Stimulated activated CD4-positive, alpha-beta T cell treated with anti-CD3 and anti-CD28 coated beads, Interleukin-2, amount 100 ng/mL, for 24 hours (primary cell): ENCODE data around the gene PNKP.
A peak's percentile ranks its signal among the peaks of the same experiment; 100 is the strongest.

ENCODE experiments used
- DNase-seq, 2 donors: peaks; one replicate each; pipeline ENCODE4 v3.0.0-alpha.2; 2020

PNKP gene

DNA sequence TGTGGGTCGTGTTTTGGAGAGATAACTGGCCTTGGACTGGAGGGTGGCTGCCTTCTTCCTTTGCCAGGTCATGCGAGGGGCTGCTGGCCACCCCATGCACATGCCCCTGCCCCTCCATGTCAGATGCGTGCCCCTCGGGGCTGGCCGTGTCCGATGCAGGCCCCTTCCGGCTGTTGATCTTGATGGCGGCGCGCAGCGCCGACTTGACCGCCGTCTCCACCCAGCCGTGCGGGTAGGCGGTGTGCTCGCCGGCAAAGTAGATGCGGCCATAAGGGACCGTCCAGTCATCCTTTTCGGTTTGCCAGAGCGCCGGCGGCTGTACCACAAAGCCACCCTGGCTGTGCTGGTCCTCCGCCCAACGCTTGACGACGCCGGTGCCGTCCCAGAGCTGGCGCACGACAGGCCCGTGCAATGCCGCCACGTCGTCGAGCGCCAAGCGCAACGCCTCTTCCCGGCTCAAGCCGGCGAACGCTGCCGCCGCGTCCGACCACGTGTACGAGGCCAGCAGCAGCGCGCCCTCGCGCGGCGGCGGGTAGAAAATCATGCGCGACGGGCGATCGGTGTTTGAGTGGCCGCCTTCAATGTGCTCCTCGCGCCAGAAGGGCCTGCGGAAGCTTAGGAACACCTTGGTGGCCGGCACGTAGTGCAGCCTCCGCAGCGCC is 22.4 kb upstream of the PNKP start:
- peak; percentile 76 to 78 for DNase-seq

DNA sequence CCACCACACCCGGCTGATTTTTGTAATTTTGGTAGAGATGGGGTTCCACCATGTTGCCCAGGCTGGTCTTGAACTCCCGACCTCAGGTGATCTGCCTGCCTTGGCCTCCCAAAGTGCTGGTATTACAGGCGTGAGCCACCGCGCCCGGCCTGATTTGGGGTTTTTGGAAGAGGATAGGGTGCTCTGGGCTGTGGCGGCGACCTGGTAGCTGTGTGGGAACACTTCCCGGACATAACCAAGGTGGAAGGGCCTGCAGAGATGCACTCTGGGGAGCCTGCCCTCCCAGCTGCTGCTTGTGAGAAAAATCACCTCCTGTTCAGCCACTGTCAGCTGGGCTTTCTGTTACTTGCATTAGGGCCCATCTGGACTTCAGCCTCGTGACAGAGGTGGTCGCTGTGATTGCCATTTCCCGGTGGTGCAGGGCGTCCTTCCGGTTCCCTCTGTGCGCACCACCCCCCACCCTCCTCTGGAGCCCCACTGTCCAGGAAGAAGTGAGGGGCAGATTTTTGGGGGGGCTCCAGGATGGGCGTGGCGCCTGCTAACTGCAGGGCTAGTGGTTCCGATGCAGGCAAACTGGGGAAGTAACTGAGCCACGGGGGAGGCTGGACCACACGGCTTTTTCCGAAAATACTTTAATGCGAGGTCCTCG is 21.8 kb upstream of the PNKP start:
- DNase-seq = no peak

DNA sequence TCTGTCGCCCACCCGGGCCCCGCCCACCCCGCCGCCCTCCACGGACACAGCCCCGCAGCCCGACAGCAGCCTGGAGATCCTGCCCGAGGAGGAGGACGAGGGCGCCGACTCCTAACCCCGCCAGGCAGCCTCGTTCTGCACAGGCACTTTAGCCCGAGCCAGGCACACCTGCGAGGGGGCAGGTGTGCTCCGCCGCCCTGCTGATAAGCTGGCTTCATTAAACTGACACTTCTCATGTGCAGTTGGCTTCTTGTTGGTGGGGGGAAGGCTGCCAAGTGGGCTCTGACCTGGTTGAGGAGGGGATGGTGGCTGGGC is 21.1 kb upstream of the PNKP start:
- DNase-seq = no peak

DNA sequence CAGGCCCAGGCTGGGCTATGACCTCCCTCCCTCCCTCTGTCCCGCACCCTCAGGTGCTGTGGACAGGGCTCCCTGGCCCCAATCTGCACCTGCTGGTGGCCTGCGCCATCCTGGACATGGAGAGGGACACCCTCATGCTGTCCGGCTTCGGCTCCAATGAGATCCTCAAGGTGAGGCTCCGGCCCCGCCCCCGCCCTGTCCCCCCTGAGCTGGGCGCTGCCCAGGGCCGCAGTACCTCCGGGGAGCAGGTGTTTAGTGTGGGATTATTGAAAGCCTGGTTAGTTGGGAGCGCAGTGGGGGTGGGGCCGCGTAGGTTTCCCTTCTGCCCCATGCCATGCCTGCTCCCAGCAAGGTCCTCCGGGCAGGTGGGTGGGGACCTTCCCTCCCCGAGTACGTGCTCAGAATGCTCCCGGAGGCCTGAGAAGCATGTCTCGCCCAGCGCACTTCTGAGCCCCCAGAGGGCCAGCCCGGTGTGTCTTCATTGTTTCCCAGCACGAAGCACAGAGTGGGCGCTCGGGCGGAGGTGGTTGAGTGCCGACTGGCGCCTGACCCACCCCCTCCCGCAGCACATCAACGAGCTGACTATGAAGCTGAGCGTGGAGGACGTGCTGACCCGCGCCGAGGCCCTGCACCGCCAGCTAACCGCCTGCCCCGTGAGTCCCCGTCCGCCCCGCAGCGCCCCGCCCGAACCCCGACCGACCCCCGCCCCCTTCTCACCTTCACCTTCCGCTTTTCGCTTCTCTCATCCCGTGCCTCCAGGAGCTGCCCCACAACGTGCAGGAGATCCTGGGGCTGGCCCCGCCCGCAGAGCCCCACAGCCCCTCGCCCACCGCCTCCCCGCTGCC is 20.5 kb upstream of the PNKP start:
- no peak for DNase-seq

DNA sequence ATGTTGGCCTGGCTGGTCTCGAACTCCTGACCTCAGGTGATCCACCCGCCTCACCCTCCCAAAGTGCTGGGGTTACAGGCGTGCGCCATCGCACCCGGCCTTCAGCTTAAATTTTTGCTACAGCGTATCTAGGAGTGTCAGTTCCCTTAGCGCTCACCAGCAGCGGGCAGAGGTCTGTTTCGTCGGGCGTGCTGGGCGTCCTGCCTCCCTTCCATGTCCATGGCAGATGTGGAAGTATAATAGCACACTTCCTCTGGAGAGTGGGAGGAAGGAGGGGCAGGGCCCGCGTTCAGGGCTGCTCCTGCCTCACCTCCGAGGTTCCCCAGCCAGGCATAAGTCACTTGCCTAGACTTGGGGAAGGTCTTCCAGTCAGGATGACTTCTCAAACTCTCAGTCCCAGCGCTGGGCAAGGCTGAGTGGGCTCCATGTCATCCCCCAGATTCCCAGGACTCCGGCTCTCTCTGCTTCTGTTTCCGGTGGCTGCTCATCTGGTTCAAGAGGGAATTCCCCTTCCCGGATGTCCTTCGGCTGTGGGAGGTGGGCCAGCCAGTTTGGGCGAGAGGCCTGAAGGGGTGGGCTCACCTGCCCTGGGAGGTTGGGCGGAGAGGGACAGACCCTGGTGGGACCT is 19.8 kb upstream of the PNKP start:
- DNase-seq = no peak

DNA sequence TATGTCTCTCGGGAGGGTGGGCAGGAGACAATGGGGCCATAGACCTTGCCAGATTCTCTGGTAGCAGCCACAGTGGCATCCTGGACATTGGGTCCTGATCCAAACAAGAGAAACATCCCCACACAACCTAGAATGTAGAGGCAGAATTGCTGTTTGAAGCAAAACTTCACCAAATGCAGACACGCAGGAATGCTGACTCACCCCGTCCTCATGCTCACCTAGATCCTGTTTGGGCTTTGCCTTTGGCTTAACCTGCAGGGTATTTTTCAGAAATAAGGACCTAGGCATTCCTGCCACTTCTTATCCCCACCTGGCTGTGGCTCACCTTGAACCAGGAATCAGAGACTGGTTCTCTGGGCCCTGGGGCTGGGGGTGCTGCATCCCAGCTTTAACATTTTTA is 17.4 kb upstream of the PNKP start:
- no peak for DNase-seq

DNA sequence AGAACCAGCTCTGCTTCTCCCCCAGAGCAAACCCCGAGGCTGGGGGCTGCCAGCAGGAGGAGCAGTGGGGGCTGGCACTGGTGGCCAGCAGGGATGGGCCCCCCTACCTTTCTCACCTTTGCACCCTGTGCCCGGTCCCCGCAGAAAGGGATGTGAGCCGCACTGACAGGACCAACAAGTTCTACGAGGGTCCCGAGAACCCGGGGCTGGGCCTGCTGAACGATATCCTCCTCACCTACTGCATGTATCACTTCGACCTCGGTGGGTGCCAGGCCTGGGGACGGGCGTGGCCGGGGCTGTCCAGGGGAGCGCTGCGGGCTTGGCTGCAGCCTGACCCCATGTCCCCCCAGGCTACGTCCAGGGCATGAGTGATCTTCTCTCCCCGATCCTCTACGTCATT is 16.7 kb upstream of the PNKP start:
- DNase-seq = no peak

DNA sequence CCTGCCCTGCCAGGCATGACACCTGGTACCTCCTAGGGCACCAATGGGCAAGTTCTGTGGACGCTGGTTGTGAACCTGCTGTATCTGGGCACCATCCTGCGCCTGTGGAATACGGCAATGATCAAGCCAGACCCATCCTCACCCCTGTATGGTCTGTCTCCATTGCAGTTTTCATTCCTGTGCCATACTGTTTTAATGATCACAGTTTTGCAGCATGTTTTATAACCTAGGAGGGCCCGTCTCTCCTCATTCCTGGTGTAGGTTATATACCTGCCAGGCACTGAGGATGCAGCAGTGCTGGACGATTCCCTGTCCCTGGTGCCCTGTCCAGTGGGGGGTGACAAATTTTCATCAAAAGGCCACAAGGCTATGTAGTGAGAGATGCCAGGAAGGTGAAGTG is 15.7 kb upstream of the PNKP start:
- DNase-seq = no peak

DNA sequence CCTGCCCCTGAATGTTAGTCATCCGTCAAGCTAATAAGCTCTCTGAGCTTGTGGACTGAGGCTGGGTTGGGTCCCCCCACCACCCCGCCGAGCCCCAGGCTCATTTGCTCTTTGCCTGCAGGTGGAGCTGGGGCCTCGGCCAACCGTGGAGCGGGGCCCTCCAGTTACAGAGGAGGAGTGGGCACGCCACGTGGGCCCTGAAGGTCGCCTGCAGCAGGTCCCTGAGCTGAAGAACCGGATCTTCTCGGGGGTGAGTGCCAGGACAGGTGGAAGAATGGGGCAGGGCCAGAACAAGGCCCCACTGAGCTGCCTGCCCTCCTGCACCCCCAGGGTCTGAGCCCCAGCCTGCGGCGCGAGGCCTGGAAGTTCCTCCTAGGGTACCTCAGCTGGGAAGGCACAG is 15.3 kb upstream of the PNKP start:
- DNase-seq = no peak

DNA sequence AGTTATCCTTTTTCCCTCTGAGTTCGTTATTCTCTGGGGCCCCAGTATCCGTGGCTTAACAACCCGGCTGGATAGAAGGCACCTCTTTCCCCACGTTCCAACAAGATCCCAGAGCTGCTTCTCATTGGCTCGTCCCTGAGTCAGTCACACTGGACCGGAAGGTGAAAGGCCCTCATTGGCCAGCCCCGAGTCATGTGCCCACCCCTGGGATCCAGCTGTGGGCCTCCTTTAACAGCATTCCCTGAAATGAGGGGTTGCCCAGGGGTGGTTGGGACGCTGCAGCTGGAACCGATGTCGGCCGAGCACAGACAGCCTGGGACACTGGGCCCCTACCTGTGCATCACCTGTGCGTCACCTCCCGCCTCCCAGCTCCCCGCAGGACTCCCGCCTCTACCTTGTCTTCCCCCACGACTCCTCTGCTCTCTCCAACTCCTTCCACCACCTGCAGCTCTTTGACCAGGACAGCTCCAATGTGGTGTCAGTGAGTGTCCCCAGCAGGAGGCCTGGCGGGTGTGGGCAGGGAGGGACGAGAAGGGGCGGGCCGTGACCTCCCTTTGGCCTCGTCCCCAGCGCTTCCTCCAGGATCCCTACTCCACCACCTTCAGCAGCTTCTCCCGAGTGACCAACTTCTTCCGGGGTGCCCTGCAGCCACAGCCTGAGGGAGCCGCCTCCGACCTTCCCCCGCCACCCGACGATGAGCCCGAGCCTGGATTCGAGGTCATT is 14.5 kb upstream of the PNKP start:
- no peak for DNase-seq

DNA sequence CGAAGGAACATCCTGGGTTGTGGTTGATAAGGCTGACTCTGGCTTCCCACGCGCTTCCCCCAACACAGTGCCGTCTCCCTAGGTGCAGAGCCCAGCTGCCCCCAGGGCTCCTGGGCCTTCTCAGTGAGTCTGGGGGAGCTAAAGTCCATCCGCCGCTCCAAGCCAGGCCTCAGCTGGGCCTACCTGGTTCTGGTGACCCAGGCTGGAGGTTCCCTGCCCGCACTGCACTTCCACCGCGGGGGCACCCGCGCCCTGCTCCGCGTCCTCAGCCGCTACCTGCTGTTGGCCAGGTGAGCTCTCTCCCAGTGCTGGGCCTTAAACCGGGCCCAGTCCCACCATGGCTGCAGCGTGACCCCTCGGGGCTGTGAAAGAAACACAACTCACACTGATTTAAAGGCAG is 13.8 kb upstream of the PNKP start:
- DNase-seq = no peak

DNA sequence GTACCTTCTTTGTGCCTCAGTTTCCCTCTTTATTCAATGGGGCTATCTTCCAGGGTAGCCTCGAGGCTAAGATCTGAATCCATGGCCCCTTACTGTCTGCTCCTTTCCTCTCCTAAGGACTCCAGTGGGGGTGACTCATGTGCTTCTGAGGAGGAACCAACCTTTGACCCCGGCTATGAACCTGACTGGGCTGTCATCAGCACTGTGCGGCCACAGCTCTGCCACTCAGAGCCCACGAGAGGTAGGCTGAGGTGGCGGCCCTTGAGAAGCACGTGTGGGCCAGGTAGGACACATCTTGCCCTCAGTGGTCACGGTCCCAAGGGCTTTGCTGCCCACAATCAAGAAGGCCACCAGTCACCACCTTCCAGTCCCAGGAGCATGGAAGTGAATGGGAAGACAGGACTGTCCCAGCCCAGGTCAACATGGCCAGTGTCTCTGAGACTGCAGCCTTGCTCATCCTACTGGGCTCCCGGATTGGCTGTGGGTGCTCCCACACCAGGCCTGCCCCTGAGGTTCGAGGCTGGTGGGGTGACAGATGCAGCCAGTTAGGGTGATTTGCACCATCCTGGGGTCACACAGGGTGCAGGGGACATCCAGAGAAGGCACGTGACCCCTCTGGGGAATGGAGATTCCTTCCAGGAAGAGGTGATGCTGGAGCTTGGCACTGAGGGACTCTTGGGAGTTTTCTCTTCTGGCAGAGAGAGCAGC is 12.9 kb upstream of the PNKP start:
- no peak for DNase-seq

DNA sequence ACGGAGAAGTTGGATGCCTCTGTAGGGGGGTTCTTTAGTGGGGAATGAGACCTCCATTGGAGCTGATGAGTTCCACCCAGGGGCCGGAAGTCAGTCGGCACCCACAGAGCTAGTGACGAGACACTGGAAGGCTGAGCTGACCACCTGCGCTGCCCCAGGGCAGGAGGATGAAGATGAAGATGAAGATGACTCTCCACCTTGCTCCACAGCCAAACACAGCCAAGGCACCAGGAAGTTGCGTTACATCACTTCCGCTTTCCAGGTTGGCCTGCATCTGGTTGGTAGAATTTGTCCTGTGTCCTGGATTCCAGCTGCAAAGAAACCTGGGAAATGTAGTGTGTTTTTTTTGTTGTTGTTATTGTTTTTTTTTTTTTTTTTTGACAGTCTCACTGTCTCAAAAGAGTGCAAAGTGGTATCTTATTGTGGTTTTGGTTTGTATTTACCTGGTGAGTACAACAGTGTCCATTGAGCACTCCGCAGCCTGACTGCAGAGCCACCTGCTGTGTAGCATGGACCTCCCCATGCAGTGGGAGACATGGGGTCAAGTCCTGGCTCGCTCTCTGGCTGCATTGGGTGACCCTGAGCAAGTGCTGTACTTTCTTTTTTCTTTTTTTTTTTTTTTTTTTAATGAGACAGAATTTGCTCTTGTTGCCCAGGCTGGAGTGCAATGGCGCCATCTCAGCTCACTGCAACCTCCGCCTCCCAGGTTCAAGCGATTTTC is 12.0 kb upstream of the PNKP start:
- DNase-seq = no peak

DNA sequence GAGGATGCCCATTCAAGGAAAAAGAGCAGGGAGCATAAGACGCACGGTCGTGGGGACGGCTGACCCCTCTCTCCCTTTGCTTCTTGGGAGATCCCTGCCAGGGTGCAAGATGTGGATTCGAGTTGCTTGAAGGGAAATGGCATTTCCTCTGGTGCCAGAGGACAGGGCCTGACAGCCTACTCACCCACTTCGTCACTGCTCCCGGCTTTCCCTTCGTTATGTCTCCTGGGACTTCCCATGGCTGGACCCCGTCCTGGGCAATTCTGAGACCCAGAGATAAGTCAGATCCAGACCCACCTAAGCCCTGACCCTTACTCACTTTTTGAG is 11.3 kb upstream of the PNKP start:
- DNase-seq = no peak

DNA sequence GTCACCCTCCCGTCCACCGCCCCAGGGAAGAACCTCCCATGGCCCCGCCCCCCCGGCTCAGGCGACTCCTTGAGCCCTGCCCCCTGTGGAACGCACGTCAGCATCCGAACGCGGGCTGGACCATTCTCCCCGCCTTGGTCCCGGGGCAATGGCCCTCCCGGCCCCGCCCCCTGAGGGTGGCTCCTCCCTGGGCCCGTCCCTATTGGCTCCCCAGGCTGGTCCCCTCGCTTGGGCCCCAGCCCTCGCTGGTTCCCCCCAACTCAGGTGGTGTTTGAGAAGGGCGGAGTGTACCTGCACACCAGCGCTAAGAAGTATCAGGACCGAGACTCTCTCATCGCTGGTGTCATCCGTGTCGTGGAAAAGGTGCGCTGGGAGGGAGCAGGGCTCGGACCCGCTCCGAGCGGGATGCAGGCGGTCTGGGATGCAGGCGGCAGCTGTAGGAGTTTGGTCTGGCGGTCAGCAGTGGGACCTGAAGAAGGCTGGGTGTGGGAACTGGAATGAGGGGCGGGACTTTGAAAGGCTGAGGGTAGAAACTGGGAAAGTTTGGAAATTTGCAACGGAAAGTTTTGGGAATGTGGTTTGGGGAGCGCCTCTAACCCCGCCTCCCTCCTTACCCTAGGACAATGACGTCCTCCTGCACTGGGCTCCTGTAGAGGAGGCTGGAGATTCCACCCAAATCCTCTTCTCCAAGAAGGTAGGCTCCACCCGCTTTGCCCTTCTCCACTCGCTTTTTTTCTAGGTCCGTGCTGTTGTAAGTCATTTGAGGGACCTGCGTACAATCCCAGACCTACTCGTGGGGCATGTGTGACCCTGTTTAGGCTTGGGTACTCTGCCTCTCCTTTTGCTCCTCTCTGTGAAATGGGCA is 10.7 kb upstream of the PNKP start:
- DNase-seq = peak; percentile 99

DNA sequence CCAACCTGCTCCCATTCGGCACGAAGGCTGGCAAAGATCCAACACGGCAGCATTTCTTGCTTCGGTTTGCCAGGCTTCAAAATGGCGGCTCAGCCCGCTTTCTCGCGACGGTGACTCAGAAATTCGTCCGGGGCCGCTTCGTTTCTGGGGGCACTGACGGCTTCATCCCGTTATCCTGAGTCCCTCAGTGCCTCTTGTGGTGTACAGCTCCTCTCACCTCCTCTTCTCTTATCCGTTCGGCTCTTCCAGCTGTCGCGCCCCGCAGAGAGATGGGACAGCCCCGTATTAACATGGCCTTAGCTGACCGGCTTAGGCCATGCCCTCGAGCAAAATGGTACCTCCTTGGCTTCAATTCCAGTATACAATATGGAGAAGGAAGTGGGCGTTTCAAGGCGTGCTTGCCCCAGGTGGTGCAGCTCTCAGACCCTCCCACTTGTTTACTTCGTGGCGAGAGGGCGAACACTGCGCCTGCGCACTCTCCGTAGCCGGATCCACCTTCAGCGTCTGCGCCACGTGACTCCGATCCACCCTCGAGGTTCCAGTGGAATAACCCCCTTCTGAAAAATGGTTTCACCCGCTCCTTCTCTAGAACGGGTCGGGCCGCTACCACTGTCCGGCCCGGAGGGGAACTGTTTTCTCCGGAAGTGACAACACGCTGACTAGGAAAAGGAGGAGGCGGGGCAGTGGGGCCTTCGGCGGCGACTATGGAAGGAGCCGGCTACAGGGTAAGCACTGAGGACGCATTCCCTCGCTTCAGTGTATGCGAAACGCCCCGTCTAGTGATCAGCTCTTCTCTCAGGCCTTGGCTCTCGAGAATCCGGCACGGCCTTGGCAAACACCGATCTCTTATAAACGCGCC is 9.9 kb upstream of the PNKP start, which contains the start of the genes AKT1S1 and TBC1D17:
Gene AKT1S1, minus strand, starts transcription at position 336 of the 859 bp plus-strand sequence. CDS start 4,060 bp downstream, outside the sequence.
Gene TBC1D17, plus strand, starts transcription at position 683 of the 859 bp plus-strand sequence. Its CDS starts 22 bp downstream, at position 705.
- peak; percentile 96 to 98 for DNase-seq

DNA sequence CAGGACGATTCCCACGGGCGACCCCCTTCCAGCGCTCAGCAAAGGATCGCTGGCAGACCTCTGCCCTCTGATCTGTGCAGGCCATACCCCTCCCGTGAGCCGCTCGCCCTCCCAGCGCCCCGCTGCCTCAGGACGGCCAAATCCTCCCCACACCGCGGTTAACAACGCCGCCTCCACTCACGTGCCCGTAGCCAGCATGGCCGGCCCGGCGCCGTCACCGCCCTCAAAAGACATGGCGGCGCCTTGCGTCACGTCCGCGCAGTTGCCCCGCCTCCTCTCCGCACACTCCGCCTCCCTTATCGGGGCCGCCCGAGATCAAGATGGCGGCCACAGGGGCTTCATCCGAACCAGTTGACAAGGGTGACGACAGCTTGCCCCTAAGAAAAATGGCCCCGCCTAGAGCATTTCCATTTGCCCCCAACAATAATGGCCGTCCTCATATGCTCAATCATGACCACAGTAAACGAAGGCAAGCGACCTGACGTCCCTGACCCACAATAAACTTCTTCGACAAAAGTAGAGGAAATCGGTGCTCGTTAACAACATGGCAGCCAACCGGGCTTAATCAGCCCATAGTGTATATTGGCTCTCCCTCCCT is 9.1 kb upstream of the PNKP start:
- DNase-seq = peak; percentile 95 to 97

DNA sequence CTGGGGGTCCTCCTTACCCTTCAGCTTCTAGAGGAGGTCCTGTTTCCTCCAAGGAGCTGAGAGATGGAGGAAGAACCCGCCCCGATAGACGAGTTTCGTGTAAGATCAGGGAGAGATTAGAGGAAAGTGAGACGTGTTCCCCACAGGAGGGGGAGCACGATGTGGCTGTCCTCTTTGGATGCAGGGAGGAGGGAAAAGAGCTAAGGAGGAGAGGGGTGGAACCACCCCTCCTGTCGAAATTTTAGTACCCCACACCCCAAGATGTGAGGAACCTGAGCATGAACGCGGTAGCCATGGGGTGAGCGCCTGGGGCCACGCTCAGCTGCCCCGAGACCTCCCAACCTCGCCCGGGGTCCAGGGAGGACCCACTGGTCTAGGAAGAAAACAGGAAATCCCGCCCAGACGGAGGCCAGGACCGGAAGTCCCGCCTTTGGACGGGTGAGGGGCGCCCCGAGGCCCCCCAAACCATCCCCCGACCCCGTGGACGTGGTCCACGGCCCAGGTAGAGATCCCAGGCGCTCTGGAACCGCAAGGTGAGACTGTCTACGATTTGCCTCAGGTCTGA is 8.6 kb upstream of the PNKP start:
- DNase-seq = peak; percentile 68 to 70

DNA sequence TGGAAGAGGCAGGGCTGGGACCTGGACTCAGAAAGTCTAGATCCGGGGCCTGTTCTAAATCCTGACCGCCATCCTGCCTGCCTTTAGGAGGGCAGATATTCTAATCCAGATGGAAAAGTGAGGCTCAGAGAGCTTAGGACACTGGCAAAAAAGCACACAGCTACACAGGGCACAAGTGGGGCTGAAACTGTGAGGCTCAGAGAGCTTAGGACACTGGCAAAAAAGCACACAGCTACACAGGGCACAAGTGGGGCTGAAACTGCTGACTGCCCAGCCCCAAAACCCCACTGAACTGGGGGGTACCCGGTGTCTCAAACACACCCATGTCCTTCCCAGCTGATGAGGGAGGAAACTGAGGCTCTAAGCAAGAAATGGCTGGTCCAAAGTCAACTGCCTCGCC is 7.8 kb upstream of the PNKP start:
- no peak for DNase-seq
